Measurements from ENCODE around the gene CRELD2.

CRELD2 gene

DNA sequence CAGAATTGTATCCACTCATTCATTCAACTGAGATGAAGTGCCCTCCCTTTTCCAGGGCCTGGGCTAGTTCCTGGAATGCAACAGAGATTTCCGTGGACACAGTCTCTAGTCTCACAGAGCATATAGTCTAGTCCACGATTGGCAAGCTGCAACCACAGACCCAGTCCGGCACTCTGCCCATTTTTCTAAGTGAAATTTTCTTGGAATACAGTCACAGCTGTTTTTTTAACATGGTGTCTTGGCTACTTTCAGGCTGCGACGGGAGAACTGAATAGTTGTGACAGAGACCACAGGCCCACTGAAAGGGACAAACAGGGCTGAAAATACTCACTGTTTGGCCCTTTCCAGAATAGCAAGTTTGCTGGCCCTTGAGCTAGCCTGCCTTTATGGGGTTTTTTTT is 29.4 kb upstream of the CRELD2 start:
- no peak for DNase-seq

DNA sequence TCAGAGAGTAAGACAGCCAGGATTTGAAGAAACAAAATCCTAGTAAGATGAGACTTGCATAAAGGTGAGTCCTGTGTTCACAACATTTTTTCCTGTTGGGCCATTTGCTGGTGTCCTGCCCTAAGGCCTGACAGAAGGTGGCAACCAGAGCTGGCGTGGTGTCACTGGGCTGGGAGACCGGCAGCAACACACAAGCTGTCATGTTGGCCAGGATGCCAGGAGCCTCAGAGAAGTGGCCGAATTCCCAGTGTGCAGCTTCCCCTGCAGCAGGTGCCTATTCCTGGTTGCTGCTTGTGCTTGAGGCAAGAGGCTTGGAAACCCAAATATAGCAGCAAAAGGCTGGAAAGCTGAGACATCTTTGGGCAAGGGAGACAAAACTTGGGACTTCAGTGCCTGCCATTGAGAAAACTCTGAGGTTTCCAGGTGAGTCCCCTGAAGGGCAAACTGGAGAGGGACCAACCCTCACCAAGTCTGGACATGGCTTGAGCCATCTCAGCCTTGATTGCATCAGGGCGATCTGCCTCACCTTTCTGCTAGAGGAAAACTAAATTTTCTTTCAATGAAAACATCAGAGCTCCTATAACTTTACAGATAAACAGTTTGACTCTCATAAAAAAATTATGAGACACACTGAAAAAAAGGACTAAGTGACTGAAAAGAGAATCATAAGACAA is 26.1 kb upstream of the CRELD2 start:
- no peak for DNase-seq

DNA sequence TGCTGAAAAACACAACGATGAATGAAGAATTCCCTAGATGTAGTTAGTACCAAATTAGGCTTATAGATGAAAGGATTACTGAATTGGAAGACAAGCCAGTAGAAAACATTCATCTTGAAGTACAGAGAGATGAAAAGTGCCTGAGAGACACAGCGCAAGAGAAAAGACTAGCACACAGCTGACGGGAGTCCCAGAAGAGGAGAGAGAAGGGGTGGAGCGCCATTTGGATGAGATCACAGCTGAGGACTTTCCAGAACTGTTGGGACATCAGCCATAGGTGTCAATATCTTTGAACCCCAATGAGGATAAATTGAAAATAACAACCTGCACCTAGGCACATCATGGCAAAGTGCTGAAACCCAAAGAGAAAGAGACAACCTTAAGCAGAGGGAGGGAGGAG is 25.4 kb upstream of the CRELD2 start:
- DNase-seq: no peak

DNA sequence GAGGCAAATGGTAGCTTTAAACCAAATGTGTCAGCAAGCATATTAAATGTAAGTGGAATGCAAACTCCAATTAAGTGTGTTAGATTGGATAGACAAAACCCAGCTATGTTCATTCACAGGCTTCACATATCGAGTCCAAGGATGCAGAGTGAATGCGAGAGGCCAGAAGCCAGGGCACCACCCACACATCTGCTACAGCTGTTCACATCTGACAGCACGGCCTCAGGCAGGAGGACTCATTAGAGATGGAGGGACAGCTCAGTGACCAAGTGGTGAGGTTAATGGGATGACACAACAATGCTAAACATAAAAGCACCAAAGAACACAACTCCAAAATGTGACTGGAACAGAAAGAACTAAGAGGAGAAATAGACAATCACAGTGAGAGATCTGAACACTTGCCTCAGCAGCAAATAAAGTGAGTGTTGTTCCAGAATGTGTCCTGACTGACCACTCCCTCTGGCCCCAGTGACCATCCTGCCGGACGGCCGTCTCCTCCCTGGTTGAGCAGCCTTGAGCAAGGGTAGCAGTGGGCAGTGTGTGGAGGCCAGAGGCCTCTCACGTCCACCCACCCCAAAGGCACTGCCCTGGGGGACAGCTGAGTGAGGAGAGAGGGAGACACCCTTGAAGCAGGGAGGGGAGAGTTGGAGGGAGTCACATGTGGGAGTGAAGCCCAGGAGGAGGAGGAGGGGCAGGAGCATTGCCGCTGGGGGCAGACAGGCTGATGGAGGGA is 23.9 kb upstream of the CRELD2 start:
- DNase-seq: no peak

DNA sequence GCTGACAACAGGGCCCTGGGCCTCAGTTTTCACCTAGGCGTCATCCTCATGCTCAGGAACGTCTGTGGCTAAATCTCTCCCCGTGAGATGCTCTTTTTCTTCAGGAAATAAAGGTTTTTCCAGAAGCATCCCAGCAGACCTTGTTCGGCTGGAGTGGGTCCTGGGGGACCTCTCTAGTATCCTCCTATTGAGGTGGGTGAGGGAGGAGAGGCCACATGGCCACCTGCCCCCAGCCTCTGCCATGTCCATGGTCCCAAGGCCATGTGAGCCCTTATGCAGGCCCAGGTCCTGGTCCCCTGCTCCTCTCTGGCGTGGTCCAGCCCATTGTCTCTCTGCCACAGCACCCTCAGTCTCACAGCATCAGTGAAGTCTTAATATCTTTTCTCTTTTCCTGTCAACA is 22.2 kb upstream of the CRELD2 start:
- DNase-seq: no peak

DNA sequence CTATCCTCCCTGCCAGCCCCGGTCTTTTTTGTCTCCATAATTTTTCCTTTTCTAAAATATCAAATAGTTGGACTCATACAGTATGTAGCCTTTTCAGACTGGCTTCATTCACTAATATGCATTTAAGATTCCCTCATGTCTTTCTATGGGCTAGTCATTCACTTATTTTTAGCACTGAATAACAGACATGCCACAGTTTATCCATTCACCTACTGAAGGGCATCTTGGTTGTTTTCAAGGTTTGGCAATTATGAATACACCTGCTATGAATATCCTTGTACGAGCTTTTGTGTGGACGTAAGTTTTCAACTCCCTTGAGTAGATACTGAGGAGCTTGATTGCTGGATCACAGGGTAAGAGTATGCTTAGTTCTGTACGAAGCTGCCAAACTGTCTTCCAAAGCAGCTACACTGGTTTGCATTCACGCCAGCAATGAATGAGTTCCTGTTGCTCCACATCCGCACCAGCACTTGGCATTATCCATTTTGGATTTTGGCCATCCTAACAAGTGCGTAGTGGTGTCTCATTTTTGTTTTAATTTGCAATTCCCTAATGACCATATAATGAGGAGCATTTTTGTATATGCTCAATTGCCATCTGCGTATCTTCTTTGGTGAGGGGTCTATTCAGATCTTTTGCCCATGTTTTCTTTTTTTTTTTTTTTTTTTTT is 21.3 kb upstream of the CRELD2 start:
- no peak for DNase-seq

DNA sequence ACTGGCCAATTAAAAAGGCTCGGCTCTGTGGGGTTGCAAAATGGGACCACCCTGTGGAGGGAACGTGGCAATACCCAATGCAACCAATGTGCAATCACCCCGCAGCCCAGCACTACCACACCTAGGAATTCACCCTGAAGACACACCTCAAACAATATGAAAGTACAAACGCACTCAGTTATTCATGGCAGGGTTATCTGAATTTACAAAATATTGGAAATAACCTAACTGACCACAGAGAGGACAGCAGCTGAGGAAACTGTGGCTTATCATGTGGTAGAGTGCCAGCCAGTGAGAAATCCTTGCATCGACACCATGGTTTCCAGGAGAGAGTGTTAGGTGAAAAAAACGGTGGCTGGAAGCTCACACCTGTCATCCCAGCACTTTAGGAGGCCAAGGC is 18.9 kb upstream of the CRELD2 start:
- no peak for DNase-seq

DNA sequence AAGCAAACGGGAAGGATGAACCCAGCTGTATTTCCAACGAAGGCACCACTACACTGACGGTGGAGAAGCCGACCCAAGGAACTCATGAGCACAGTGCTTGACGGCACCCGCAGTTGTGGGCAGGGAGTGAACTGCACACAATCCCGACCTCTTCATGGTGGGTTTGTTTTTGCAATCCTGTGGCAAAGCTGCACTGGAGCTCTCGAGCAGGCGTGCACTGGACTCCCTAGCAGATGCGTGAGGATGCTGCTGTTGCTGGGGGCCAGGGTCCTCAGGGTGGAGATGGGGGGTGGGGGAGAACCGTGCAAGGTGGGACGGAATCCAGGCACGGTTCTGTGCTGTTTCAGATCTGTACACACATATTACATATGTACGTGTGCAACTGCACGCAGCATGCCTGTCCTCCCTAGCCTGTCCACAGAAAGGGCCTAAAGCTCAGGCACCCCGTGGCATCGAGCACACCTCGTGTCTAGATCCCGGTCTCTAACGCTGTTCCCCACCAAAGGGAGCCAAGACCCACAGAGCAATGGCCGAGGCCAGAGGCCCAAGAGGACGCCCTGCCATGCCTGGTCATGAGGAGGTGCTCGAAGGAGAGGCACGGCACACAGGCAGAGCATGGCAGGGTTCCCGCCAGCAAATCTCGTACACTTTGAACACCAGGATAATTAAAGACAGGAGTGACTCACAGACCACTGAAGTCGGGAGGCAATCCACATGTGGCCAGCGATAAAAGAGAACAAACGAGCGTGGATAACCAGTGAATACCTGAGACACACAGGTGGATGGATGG is 17.8 kb upstream of the CRELD2 start:
- DNase-seq: no peak

DNA sequence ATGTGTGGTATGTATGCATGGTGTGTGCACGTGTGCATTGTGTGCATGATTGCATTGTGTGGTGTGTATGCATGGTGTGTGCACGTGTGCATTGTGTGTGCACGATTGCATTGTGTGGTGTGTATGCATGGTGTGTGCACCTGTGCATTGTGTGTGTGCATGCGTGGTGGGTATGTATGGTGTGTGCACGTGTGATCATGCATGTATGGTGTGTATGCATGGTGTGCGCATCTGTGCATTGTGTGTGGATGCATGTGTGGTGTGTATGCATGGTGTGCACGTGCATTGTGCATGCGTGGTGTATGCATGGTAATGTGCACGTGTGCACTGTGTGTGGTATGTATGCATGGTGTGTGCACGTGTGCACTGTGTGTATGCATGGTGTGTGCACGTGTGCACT is 17.0 kb upstream of the CRELD2 start:
- DNase-seq: no peak

DNA sequence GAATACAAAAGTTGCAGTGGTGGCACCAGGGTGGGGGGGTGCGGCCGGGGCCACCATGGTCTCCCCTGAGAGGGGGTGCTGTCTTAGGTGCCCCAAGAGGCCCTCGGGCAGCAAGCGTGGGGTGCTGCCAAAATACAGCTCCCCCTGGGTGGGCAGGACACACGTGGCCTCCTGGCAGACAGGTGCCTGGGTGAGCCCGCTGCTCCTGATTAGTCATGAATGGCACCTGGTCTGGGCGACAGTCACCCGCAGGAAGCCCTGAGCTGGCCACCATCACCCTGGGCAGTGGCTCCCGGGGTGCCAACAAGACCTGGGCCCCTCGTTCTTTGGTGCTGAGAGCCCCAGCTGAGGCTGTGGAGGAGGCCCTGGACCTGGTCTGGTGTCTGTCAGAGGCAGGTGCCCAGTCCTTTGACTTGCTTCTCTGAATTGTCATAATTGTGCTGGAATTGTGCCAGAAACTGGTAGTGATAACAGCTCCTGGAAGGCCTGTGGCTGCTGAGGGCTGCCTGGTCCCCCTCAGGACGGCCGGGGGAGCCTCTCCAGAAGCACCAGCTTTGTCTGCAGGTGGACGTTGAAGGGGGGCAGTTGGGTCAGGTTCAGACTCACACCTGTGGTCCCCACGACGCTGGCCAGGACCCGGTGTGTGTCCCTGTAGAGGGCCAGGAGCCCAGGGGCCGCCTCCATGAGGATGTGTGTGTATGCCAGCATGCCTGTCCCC is 15.0 kb upstream of the CRELD2 start:
- DNase-seq: peak in 2 of 3 experiments; percentile 41 to 82

DNA sequence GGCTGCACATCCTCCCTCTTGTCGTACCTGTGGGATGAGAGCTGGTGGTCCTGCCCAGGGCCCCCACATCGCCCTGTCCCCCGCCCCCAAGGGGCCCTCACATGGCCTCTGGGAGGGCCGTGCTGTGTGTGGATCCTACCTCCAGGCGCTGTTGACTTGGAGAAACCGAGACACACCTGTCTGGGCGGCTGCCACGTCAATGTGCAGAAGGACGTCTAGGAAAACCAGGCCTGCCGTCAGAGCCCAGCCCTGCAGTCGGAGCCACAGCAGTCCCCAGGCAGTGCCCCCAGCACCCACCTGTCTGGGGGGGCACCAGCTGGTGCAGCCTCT is 14.4 kb upstream of the CRELD2 start:
- no peak for DNase-seq

DNA sequence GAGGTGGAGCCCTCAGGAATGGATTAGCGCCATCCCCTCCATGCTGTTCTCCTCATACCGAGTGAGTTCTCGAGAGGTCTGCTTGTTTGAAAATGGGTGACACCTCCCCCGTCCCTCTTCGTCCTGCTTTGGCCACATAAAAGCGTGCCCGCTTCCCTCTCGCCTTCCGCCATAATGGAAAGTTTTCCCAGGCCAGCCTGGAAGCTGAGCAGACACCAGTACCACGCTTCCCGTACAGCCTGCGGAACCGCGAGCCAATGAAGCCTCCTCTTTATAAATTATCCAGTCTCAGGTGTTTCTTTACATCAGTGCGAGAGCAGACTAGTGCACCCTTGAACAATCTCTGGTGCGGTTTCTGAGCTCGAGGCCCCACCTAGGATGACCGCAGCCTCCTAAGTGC is 13.0 kb upstream of the CRELD2 start:
- DNase-seq: no peak

DNA sequence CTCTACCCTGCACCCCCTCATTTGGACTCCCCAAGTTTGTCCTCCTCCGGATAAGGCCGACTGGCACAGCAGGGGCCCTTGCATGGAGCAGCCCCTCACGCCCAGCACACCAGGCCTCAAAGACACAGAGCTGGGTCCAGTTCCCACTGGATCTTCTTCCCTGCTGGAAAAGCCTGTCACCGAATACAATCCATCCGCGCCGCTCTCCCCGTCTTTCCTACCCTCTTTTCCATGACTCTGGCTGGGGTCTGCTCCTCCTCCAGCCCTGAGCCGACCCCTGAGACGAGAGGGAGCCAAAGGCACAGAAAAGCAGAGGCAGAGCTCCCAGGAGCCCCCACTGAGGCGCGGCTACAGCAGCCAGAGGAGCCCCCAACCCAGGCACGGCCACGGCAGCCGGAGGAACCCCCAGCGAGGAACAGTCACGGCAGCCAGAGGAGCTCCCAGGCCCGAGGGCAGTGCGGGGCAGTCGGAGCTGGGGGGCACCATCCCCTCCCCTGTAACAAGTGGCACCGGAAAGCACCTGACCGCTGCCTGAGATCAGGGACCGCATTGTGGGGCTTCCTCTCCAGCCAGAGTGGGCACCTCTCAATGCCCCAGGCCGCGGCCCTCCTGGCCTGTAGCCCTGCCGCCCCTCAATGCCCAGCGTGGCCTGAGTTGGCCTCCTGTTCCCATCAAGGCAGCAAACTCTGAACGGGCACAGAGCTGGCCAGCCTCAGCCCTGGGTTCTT is 12.2 kb upstream of the CRELD2 start:
- DNase-seq: no peak

DNA sequence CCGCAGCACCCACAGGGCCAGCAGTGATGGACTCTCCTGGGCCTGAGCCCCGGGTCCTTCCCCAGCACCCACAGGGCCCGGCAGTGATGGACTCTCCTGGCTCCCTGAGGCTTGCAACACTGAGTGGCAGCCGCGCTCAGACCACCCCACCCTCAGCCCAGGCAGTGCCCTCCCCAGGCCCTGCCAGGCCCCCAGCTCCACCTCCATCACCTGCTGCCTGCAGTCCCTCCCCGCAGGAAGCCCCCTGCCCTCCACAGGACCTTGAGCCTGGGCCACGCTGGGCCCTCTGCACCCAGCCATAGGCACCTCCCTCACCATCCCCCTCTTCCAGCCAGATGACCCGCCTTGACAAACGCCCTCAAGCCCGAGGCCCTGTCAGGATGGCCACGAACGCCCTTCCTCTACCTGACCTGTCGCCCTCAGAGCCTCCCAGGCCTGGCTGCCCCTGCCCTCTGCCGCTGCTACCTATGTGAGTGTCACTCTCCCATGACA is 11.6 kb upstream of the CRELD2 start:
- DNase-seq: no peak

DNA sequence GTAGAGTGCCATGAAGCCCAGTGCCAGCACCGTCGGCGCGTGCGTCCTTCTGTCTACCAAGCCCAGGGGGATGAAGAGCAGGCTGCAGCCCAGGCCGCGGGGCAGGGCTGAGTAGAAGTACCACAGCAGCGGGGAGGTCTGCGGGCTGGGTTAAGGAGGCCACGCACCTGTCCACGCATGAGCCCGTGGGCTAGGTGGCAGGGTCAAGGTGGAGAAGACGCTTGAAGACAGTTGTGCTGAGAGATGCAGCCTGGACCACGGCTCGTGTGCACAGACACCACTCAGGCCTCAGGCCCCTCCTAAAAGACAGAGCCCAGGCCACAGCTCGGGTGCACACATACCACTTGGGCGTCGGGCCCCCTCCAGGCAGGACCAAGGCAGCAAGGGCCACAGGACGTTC is 10.6 kb upstream of the CRELD2 start:
- no peak for DNase-seq

DNA sequence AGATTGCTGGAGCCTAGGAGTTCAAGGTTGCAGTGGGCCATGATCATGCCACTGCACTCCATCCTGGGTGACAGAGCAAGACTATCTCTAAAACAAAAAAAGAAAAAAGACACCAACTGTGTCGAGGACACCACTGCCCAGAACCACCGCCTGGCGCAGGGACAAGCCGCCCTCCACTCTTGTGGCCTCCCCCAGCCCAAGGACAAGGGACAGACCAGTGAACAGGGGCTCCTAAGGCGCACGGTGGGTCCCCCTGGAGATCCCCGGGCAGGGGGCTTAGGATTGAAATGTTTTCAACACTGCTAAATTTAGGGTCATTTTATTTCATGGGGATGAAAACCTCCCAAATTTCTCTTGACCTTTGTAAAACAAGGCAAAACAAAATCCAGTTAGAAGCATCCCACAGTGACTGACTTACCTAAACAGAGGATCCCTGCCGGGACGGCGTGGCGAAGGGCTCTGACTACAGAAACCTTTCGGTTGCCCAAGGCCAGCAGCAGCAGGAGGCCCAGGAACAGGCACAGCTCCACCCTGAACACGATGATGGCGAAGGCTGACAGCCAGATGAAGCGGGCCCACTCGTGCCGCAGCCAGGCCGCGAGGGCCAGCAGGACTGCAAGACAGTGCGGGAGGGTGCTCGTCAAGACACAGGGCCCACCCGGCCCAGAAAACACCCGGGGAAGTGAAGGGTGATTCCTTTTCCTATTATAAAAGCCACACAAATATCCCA is 8.8 kb upstream of the CRELD2 start:
- no peak for DNase-seq

DNA sequence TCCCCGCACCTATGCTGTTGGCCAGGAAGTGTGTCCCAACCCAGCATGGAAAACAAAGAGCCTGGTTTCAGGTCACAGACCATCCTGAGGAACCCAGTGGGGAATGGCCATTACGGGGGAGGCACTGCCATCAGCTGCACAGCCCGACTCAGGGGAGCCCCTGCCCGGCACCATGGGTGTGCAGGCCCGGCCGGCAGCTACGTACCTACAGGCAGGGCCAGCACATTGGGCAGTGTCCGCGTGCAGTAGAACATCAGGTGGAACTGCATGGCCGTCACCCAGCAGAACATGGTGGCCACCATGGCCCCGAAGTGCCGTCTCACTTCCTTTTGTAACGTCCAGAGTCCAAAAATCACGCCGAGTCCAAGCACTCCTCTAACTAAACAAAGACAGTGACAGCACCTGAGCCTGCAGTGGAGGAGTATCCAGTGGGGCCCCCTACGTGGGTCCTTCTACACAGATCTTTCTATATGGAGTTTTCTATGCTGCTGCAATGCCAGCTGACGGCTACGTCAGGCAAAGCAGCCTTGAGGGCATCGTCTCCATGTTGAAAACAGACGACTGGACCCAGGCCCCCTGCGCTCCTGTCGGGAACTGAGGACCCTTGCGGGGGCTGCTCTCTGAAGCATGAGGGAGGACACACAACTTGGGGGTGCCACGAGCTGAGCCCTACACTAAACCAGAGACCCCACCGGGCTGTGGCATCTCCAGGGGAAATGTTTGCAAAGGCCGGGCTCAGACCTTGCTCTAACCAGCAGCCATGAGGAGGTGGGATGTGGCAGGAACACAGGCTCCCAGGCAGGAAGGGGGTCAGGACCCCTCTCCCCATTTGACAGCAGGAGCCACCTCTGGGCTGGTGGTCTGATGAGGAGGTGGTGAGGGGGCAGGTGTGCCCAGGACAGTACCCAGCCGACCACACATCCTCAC is 7.9 kb upstream of the CRELD2 start:
- DNase-seq: no peak

DNA sequence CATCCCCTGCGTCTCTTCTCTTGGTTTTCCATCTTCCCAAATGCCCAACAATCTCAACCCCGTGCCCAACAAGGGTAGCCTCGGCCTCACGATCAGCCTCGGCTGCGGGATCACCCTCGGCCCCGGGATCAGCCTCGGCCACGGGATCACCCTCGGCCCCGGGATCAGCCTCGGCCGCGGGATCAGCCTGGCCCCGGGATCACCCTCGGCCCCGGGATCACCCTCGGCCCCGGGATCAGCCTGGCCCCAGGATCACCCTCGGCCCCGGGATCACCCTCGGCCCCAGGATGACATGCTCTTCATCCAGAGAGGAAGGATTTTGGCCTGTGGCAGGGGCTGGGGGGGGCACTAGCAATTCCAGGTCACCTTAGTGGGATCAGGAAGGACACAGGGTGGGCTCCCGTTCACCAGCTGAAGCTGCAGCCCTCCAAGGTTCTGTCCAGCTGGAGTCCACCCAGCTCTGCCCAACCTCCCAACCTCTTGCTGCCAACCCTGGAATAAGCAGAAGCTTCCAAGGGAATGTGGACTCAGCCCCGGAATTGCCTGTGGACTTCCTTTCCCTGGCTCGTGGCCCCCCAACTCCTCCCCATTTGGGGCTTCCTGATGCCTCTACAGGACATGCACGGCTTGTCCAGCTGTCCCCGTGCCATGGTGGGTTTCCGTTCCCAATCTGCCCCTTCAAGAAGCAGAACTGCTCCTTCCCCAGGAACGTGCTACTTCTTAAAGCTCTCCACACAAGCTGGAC is 6.4 kb upstream of the CRELD2 start:
- no peak for DNase-seq

DNA sequence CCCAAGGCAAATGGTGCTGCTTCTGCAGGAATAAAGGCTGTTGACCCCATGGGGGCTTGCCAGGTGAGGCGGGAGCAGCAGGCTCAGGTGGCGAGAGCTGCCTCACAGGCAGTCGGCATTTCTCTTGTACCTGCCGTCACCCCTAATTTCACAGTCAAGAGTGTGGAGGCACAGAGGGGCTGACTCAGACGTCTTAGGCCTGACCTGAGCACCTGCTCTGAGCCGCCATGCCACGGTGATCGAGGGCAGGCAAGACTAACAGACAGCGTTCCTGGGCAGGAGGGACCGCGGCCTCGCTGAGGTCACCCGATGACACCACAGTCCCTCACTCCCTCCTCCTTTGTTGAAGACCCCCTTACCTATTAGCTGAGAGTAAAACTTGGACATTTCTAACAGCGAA is 5.4 kb upstream of the CRELD2 start:
- no peak for DNase-seq

All from NCI-H1417 (cell line).